DMS114 treated with DMSO at 0.1 percent for 48 hours (cell line): ENCODE data around the gene PTPRM.

Source experiments
- DNase-seq: peaks from one replicate; lab custom pipeline; 2025; ENCODE audit not compliant: unreplicated experiment; lab: John Stamatoyannopoulos, UW

The PTPRM gene

DNA sequence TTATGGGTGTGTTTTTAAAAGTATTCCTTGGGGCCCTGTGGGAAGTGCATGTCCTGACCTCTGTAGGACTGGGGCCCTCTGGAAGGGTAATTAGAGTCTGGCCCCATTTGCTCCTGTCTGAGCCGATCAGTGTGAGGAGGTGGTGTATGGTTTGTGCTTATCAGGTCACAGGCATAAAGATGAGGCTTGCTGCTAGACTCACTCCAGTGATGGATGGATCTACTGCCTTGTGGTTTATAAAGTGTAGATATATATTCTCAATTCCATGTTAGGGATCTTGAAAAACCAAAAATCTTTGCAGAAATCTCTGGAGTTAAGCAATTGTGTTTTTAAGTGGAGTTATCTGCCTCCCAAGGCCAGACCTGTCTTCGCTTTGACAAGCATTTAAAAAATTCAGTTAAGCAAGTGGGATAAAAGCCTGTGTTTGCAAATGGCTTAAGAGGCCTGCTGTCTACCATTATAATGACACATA lies 182.4 kb downstream of the PTPRM start:
- no peak for DNase-seq

- no peak for DNase-seq
Measured at GRCh38 chr18:7750095-7750663, 183.1 kb downstream of the PTPRM start.

GRCh38 chr18:7750966-7751365 lies 183.8 kb downstream of the PTPRM start:
- DNase-seq: no peak

GRCh38 chr18:7754258-7754657 lies 187.1 kb downstream of the PTPRM start:
- DNase-seq: no peak

- DNase-seq: no peak
Measured at GRCh38 chr18:7754725-7755181, 187.6 kb downstream of the PTPRM start.

- DNase-seq: no peak
Measured at GRCh38 chr18:7755753-7756475, 188.8 kb downstream of the PTPRM start.

DNA sequence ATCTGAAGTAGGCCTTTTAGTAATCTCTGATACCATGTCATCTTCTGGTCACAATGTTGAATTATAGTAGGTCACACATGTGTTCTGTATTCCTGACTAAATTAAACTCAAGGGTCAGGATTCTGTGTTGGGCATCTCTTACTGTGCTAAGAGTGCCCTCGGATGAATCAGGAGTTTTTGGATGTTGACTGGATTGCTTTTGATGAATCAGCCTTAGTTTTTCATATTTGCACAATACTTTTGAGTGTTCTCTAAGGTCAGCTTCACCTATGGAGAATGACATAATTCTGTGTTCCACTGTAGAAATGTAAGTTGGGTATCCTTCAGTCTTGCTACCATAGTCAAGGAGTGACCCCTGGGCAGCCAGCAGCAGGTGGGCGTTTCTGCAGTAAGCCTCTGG lies 190.1 kb downstream of the PTPRM start:
- no peak for DNase-seq

GRCh38 chr18:7758764-7759163 lies 191.6 kb downstream of the PTPRM start:
- no peak for DNase-seq

DNA sequence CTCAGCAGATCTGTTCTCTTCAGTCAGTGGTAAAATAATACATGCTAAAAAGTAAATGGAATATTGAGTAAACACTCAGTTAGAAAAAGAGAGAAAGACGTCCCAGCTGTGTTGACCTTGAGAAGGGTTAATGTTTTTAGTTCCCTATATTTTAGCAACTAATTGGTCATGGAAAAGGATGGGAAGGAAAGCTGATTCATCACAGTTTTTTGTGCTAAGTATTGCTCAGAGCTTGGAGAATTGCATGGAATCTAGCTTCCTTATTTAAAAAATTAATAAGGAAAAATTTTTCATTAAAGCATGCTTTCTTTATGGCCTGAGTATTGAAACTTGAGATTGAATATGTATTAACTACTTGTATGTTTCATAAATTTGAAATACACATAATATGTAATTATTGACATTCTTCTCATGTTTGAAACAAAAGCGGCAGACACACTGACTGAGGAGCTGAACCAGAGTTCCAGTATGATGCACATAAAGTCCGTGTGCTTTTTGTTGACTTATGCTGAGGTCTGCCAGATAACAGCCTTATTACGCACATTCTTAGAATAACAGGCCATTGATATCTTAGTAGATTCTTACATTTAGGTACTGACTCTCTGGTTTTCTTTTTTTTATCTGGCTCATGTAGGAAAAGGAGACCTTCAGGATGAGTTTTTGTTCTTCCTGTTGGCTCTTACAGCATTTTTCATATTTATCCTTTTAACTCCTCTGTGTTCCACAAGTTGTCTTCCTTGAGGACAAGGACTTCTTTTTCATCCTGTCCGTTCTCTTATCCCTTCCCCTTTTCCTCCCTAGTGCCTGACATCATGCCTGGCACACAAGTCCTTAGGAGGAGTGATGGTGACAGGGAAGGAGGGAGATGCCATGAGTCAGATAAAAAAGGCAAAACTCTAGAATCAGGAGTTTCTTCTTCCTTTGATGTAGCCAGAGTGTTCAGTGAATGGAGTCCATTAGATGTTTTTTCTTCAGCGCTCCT lies 194.1 kb downstream of the PTPRM start:
- DNase-seq: no peak

DNA sequence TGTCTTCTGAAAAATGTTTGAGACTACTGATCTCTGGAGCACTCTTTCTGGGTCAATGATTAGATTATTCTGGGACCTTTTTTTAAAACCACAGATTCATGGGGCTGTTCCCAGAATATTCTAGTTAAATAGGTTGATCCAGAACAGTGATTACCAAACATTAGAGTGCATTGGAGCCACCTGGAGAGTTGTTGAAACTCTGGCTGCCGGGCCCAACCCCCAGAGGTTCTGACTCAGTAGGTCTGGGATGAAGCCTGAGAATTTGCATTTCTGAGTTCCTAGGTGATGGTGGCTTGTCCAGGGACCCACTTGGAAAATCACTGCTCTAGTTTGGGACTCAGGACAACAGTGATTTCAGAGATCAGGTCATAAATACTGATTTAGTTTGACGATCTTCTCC lies 197.3 kb downstream of the PTPRM start:
- DNase-seq: no peak

GRCh38 chr18:7766346-7766745 lies 199.2 kb downstream of the PTPRM start:
- no peak for DNase-seq

DNA sequence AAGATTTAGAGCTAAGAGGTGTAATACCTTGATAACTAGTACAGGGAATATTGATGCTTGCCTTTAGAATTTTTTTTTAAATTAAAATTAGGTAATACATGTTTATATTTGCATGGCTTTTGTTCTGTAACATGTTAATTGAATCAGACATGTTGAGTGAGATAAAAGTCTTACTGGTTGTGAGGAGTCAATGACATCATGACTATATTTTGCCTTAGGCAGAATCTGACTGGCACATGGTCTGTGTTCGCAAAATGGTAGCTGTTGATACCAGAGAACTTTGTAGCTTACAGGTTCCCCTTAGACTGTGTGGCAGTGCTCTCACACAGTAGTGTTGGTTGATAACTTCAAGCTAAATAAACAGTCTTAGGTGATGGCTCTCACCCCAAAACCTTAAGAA lies 199.7 kb downstream of the PTPRM start:
- no peak for DNase-seq

DNA sequence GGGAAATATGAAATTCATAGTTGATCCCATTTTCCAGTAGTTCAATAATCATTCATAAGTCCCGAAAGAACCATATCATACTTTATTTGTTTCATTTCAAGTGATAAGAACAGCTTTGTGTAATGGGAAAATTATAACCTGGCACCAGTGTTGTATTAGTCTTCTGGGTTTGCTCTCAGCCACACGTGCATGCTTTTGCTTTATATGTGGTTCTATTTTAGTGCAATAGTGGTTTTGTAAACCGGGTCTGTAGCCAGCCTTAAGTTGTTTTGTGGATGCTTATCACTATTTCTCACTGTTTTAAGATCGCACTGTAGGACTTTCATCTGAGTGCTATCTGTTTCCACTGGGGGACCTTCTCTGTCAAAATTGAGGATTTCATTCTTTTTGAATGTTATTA lies 203.8 kb downstream of the PTPRM start:
- DNase-seq: no peak

DNA sequence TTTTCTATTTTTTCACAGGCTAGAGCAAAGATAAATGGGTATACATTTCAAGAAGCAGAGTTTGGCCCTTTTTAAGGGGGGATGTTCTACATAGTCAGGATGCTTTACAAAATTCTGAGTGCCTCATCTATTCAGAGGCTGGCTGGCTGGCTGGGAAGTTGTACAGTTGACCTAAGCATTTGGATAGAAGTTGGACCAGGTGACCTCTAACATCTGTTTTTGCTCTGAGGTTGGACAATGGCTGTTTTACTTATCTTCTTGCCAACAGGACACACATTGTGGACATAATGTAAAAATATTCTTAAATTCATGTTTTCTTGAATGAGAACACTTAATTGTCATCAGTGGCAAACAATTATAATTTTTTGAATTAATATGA lies 205.4 kb downstream of the PTPRM start:
- DNase-seq: no peak

DNA sequence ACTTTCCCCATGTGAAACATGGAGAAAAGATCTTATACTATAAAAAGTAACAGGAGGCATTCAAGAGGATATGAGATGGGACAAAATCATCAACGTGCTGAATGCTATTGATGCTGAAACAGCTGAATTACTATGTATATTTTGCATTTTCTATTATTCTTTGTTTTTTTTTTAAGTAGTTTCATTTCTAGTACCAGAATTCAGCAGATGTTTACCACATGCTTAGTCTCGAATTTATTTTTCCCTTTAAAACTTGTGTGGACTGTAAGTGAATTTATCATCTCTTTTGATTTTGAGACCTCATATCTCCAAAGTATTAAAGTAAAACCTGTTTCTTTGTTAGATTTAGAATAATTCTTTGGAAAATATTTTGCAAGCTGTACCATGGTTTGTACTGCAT lies 205.8 kb downstream of the PTPRM start:
- no peak for DNase-seq

GRCh38 chr18:7775128-7775527 lies 208.0 kb downstream of the PTPRM start:
- DNase-seq: no peak

GRCh38 chr18:7775843-7776242 lies 208.7 kb downstream of the PTPRM start:
- DNase-seq: no peak

- DNase-seq: no peak
Measured at GRCh38 chr18:7778181-7778580, 211.1 kb downstream of the PTPRM start.

GRCh38 chr18:7779211-7779610 lies 212.1 kb downstream of the PTPRM start:
- DNase-seq: no peak

DNA sequence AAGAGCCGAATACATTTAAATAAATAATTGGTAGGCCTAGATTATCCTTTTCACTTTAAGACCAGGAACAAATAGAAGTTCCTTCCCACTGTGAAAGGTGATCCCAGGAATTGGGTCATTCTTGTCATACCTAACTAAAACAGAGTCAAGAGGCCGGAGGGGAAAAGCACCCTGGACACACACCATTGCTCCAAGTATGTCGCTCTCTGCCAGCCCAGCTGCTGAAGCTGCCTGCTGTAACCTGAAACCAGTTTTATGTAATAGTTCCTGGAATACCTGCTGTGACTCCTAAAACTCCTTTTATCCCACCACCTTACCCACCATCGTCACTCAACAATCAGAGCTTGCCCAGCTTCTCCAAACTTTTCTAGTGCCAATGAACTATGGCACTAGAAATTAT lies 217.1 kb downstream of the PTPRM start:
- no peak for DNase-seq

GRCh38 chr18:7786569-7786968 lies 219.5 kb downstream of the PTPRM start:
- no peak for DNase-seq

- no peak for DNase-seq
Measured at GRCh38 chr18:7787339-7787738, 220.2 kb downstream of the PTPRM start.
